KOPT-K1 (cell line): ENCODE data around the gene MACROH2A1.
A peak's percentile ranks its signal among the peaks of the same experiment; 100 is the strongest.
"Not testable (repeated sequence)": the region's sequence is repeated elsewhere in the genome, so short reads cannot be mapped to it uniquely, and the experiment has no call there.

Experiments used
- H3K27ac ChIP-seq: fragments of 200-600 bp; sonication (generic); 2 replicates; pipeline ENCODE4 v1.5.1; 2016; ENCODE audit warnings: antibody characterized with exemption, mild to moderate bottlenecking, low read depth, low read length; ENCODE audit not compliant: poor library complexity, severe bottlenecking
- H3K36me3 ChIP-seq: fragments of 200-600 bp; sonication (generic); 2 replicates; pipeline ENCODE4 v1.5.1; 2017; ENCODE audit warnings: antibody characterized with exemption, mild to moderate bottlenecking, low read length, moderate library complexity; ENCODE audit not compliant: insufficient read depth
- H3K9me3 ChIP-seq: fragments of 200-600 bp; sonication (generic); 2 replicates; pipeline ENCODE4 v1.5.1; 2017; ENCODE audit warnings: antibody characterized with exemption, low read length, mild to moderate bottlenecking; ENCODE audit not compliant: insufficient read depth, poor library complexity, severe bottlenecking

Gene MACROH2A1

DNA sequence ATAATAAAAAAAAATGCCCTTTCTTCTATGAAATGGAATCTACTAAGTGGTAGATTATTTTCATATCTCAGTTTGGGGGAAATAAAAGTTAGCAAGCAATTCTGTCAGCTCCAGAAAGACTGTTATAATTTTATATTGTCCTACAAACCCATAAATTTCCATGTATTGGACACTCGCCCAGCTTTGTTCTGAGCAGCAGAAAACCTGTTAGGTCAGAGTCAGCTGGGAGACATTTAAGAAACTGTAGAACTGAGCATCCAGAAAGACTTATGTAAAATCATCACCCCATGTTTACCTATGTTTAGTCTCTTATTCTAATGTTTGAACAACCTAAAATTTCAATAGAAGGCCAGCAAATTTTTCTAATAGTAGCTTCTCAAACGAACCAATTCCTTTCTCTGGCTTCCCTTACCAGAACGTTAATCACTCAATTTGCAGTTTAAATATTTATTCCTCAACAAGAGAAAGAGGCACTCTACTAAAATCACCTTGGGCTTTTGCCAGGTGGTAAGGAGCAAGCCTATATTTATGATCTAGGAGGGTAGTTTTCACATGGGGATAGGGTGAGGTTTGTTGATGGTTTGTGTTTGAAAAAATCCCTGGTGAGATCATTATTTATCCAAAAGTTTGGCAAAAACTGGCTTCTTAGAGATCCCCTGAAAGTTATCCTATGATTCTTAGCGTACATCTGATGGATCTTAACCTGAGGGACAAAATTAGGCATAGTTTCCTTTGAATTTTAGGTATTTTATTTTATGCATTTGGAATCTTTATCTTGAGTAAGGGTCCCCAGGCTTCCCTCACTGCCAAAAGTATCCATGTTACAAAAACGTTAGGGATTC lies 34.4 kb downstream of the MACROH2A1 start:
- H3K27ac ChIP-seq = no peak overlapping the region
- peaks cover 97% of the 10 kb centered on the region for H3K36me3 ChIP-seq
- no peaks in the 10 kb centered on the region for H3K9me3 ChIP-seq

DNA sequence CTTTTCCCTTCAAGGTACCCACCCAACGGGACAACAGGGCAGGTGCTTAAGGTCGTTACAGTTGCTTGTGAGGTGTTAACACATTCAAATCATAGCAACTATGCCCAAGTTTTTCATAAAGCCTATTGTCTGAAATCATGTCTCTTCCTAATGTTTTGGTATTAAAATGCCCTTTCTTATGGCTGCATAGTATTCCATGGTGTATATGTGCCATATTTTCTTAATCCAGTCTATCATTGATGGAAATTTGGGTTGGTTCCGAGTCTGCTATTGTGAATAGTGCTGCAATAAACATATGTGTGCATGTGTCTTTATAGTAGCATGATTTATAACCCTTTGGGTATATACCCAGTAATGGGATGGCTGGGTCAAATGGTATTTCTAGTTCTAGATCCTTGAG lies 35.7 kb downstream of the MACROH2A1 start:
- H3K27ac ChIP-seq = peak overlapping the region; percentile 18
- not testable (repeated sequence) for H3K9me3 ChIP-seq
- H3K36me3 ChIP-seq = peaks cover 97% of the 10 kb centered on the region

DNA sequence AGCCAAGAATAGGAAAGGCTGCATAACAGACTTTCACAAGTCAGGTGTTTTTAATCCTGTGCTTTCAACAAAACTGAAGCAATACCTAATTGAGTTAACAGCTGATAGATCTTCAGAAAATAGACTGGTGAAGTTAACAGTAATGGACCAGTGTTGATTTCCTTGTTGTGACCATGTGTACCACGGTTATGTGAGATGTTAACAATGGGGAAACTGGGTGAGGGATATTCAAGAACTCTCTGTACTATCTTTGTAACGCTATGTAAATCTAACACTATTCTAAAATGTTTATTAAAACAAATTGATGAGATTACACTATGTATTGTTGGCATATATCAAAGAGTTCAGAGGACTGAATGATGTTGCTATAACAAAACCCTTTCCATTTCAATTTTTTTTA lies 36.9 kb downstream of the MACROH2A1 start:
- Histone ChIP-seq H3K27ac (no peak overlapping the region), H3K9me3 (no peaks in the 10 kb centered on the region), H3K36me3 (peaks cover 97% of the 10 kb centered on the region)

DNA sequence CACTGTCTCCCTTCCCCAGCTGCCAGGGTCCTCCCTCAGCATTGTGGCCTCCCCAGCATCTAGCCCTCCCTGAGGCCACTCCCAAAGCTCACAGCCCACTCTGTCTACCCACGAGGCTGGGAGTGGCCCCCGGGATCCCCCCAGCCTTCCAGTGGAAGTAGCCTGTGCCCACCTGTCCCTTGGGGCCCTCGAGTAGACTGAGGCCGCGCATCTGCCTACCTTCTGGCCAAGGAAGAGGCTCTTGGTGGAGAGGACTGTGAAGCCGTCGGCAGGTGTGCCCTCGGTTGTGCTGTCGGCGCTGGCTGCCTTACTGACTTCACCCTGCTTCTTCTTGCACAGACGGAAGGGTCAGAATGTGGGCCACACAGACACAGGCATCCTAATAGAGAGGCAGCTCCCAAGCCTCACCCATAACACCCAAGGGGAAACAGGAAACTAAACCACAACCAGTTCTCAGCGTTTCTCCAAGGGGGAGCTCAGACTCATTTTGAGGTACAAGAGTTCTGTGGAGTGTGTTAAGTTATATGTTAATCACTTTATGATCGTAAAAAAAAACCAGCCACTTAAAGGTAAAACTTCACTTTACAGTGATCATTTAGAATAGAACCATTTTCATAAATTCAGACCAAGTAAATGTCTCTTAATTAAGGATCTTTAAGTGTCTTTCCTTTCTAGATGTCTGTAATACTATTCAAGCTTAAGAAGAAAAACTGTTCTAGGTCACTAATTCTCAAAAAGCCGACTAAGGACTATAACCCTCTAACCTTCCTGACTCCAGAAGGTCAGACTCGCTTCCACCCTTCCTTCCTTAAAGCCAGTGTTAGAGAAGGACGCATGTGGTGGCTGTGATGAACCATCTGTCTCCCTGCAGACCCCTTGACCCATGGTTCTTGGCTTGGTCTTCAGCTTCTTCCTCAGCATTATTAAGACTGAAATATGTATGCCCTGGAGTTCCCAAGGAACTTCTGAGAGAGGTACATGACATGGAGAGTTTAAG lies 38.5 kb downstream of the MACROH2A1 start:
- Histone ChIP-seq H3K27ac (peak overlapping the region; percentile 54), H3K9me3 (no peaks in the 10 kb centered on the region), H3K36me3 (peaks cover 97% of the 10 kb centered on the region)

DNA sequence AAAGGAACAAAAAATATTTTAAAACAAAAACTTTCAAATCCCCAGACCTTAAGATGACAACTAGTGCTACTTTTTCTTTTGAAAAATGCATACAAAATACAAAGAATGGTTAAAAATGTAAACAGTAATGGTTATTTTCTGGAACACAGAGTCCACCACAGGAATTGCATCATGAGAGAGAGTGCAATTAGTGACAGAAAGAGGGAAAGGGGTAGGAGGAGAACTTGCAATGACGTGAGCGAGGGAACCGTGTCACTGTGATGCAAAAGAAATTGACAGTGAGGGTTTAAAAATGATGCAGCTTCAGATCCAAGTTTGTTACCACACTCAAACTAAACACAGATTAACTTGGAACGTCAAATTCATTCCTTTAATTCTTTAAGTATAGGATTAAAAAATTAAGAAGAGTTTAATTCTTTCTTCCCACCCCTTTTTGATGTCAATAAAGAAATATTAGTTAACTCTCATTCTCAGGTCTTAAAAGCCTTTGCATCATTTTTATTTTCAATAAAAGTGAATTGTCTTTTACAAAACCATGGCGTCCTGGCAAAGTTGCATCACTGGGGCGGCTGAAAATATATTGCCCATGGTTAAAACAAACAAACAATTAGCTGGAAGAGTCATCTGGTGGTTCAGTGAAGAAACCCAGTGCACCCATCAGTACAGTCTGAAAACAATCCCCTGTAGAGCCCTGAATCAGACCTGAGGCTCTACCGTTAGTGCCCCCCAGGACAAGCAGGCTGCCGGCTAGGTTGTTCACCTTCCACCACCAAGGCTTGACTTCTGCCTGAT lies 39.5 kb downstream of the MACROH2A1 start:
- peaks cover 97% of the 10 kb centered on the region for H3K36me3 ChIP-seq
- no peaks in the 10 kb centered on the region for H3K9me3 ChIP-seq
- H3K27ac ChIP-seq = peak overlapping the region; percentile 54

DNA sequence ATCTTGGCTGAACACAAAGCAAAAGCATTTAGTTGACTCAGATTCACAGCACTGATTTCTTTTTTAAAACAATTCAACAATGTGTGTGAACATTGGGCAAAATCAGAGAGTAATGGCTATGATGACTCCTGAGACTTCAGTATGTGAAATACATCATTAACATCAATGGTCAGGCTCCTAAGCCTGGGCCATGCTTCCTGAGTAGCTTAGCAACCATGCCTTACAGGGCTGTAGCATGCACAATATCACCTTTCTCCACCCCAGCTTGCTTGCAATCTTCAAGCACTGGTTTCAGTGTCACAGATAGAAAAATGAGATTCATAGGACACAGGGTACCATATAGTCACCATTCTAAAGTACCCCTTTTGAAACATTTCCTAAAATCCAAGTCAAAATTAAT lies 41.3 kb downstream of the MACROH2A1 start:
- Histone ChIP-seq H3K36me3 (peaks cover 100% of the 10 kb centered on the region), H3K9me3 (no peaks in the 10 kb centered on the region), H3K27ac (no peak overlapping the region)

DNA sequence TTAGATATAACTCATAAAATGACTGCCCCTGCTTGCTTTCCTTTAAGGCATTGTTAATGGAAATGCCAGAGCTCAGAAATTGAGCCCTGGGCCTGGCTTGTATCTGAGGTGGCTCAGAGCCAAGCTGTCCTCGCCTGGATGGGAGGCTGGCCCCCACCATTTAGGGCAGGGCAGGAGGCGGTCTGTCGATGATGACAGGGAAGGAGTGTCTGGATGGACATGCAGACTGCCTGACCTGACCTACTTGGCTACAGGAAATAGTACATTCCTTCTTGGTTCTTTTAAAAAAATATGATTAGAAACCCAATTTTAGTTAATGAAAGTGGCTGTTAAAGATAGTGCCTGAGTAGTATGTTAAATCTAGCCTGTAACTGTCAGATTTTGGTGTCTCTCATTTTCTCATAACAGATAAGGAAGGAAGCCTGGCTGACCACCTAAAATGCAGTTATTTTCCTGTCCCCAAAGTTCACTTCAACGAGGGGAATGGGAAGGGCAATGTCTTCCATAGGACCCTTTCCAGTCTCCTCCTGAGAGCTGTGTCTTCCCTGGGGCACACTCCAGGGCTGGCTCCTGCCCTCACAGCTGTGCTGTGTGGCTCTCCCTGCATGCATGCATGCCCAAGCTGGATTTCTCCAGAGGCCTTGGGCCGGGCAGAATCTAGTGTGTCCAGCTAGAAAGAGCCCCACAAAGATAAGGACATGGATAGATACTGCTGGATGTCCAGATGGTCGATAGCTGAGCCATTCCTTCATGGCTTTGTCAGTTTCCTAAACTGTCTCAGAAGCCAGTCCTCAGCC lies 42.3 kb downstream of the MACROH2A1 start:
- H3K9me3 ChIP-seq = no peaks in the 10 kb centered on the region
- H3K27ac ChIP-seq = no peak overlapping the region
- peaks cover 100% of the 10 kb centered on the region for H3K36me3 ChIP-seq

DNA sequence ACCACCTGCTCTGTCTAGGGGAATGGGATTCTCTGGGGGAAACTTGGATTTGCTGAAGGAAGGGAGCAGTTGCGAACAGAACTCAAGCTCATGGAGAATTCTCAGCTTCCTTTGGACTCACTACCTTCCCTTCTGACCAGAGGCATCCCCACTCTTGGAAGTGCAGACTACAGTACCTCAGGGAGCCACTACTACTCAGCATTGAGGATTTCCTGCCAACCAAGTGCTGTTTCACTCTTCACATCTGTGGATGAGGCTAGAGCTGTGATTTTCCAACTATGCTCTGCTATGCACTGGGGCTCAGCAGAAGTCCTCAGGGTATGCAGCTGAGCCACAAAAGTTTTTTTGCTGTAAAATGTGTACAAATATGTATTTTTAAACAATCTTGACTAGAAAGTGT lies 43.9 kb downstream of the MACROH2A1 start:
- no peaks in the 10 kb centered on the region for H3K9me3 ChIP-seq
- no peak overlapping the region for H3K27ac ChIP-seq
- H3K36me3 ChIP-seq = peaks cover 99% of the 10 kb centered on the region

DNA sequence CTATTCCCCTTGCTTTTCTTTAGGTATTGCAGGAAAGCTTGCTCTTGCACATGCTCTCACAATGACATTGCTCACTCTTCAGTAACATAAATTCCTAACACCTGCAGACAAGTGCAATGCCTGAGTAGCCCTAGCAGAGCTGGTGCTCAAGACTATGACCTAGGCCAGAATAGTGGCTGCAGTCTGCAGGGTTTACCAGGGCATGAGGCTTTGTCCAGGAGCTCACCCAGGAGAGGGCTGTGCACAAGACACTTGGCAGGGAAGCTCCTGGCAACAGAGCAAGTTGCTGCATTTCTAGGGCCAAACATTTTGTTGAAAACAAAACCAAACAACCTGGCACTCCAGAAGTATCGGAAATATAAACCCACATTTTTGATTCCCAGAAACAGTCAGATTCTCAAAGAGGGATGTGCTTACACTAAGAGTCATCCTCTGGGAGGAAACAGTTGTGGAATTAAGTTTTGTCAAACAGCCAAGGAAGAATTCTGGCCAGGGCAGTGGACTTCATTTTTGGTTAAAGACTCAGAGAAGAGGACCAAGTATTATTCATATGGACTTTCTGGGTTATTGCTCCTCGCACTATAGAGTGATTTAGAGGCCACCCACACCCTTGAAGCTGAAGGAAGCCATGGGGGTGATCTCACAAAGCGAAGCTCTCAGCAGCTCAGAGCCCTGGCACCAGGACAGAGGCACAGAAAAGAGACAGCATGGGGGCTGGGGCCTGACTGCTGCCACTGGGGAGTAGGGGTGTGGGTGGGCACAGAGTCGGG lies 44.9 kb downstream of the MACROH2A1 start:
- H3K9me3 ChIP-seq = no peaks in the 10 kb centered on the region
- H3K27ac ChIP-seq = no peak overlapping the region
- peaks cover 99% of the 10 kb centered on the region for H3K36me3 ChIP-seq

DNA sequence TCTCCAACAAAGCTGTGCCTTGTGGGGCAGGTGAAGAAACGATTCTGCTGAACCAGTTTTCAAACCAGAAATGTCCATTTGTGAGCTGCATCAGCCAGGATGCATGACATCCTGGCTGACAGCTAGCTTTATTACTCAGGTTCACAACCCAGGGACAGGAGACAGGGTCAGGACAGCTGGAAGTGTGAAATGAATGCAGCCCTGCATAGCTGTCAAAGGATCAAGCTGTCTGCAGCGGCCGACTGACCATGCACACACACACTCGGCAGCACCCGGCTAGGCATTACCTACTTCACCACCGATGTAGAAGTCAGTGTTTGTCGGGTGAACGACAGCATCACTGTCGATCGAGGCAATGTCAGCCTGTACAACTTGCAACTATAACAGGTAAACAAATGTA lies 48.5 kb downstream of the MACROH2A1 start:
- Histone ChIP-seq H3K9me3 (no peaks in the 10 kb centered on the region), H3K36me3 (peaks cover 99% of the 10 kb centered on the region), H3K27ac (no peak overlapping the region)

DNA sequence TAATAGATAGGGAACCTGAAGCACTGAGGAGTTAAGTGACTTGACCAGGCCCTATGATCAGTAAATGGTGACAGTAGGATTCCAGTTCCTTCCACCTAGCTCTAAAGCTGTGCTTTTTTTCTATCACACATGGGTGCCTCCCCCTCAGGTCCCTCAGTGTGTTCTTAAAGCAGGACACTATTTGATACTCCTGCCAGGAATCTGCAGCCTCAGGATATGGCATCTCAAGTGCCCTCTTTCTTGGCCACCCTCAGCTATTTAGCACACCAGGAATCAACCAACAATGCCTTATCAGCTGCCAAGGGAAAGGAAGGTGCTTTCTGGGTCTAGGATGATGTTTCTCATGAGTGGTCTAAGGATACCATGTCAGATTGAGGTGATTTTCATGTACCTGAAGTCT lies 49.1 kb downstream of the MACROH2A1 start:
- H3K36me3 ChIP-seq = peaks cover 99% of the 10 kb centered on the region
- H3K9me3 ChIP-seq = no peaks in the 10 kb centered on the region
- no peak overlapping the region for H3K27ac ChIP-seq

DNA sequence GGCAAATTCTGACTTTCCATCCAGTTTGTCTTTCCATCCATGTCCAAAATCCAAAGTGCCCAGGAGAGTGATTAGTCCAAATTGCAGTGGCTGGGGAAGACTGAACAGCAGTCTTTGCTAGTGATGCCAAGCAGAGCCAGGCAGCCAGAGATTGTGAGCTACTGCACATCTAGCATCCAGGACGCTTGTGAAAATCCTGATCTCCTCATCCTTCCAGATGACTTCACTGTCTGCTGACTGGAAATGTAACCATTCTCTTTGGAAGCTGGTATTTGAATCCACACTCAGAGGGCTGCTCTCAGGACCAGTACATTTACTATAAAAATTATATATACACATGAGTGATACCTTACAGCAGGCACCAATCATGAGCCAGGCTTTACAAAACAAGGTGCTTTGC lies 49.6 kb downstream of the MACROH2A1 start:
- peaks cover 99% of the 10 kb centered on the region for H3K36me3 ChIP-seq
- no peaks in the 10 kb centered on the region for H3K9me3 ChIP-seq
- H3K27ac ChIP-seq = no peak overlapping the region

DNA sequence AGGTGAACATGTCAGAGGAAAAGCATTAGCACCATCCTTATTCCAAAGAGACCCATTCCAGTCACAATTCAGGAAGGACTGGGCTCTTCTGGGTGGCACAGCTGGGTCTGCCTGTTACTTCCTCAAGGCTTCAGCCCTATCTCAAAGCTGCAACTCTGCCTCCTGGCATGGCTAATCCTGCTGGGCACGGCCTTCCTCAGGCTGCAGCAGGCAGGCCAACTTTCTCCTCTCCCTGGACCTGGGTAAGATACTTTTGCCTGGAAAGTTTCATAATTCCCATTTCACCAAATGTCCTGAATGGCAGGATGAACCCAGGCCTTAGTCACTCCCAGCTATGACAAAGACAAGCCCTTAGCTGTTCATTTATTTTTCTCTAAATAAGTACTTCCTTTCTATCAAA lies 50.1 kb downstream of the MACROH2A1 start:
- no peak overlapping the region for H3K27ac ChIP-seq
- no peaks in the 10 kb centered on the region for H3K9me3 ChIP-seq
- peaks cover 99% of the 10 kb centered on the region for H3K36me3 ChIP-seq
